Activated CD8-positive, alpha-beta T cell treated with anti-CD3 and anti-CD28 coated beads for 36 hours (primary cell): ENCODE results near the gene ECE1. TPM values are rescaled to one million over a fixed set of nuclear protein-coding genes. Genes with fewer than 3 reads are reported as not detected.
A peak's percentile ranks its signal among the peaks of the same experiment; 100 is the strongest.

Experiments used
- ATAC-seq: fragments of 200-7000 bp; cut with Tn5 transposase; one replicate; pipeline ENCODE4 v1.10.0; 2021; ENCODE audit warnings: mild to moderate bottlenecking, moderate library complexity
- CTCF ChIA-PET: fragments of 350-600 bp; sonication (Branson Sonifier 250); formaldehyde crosslinking; loops from one replicate; lab custom pipeline; 2021; ENCODE audit warnings: antibody characterized with exemption; lab: Charles Lee
- POLR2A ChIA-PET: fragments of 350-600 bp; sonication (Branson Sonifier 250); formaldehyde crosslinking; loops from one replicate; lab custom pipeline; 2021; ENCODE audit warnings: antibody characterized with exemption; lab: Charles Lee
- DNase-seq: peaks from one replicate; pipeline ENCODE4 v3.0.0-alpha.2; 2020
- H3K27ac Mint-ChIP-seq: one replicate; pipeline ENCODE4 v1.8.0; 2021; ENCODE audit warnings: mild to moderate bottlenecking, mixed read lengths
- H3K27me3 Mint-ChIP-seq: one replicate; pipeline ENCODE4 v1.8.0; 2021; ENCODE audit warnings: mixed read lengths
- H3K36me3 Mint-ChIP-seq: one replicate; pipeline ENCODE4 v1.8.0; 2021; ENCODE audit warnings: low read depth, mixed read lengths
- H3K4me1 Mint-ChIP-seq: one replicate; pipeline ENCODE4 v1.8.0; 2021; ENCODE audit warnings: low read depth, mixed read lengths
- H3K4me3 Mint-ChIP-seq: one replicate; pipeline ENCODE4 v1.8.0; 2021; ENCODE audit warnings: mild to moderate bottlenecking, moderate library complexity, mixed read lengths
- H3K9me3 Mint-ChIP-seq: one replicate; pipeline ENCODE4 v1.8.0; 2021; ENCODE audit warnings: mixed read lengths
- intact Hi-C: fragments of 100-400 bp; cut with micrococcal nuclease; formaldehyde crosslinking; loops from one replicate; pipeline ENCODE4 v1.10.0; 2022
- total RNA-seq, 2 experiments: library from RNA; stranded (reverse); gene quantifications; one replicate each; pipeline ENCODE4 v1.2.3, GENCODE V29; 2021
- TF ChIP-seq, protein P1 (sequence below): fragments of 200-600 bp; IDR thresholded peaks from one replicate; pipeline ENCODE4 v1.8.0; 2022; ENCODE audit warnings: antibody characterized with exemption, mild to moderate bottlenecking

Gene ECE1
- total RNA-seq, 2 experiments from 2014 or later, result 118 to 127 TPM

DNA sequence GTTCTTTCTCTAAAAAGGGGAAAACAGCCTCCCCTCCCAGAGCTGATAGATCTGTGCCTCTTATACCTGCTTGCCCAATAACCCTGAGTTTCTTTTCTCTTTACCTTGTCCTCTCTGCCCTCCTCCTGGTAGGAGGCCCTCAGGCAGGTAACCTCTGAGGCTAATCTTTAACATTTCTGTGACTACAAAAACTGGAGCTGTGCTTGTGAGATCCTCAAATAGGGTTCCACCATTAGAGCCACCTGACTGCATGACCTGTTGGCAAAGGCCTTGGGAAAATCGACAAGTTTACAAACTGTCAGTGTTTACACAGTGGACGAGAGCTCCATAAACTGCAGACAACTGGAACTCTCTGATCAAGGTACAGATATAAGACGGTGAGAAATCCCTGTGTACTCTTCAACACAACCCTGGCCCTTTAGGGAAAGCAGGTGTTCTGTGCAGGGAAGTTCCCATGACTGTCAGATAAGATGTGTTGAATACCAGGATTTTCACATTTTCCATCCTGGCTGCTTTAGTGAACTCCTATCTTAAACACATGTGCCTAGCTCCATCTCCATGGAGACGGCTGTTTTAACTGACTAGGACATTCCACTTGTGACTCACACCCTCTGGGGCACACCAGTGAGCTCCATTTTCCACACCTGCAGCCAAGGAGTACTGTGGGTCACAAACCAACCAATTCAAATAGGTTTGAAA, 38.3 kb downstream of the ECE1 start:
- DNase-seq (peak; percentile 45), ATAC-seq (peak; percentile 54)
- TF ChIP-seq, protein P1, sequence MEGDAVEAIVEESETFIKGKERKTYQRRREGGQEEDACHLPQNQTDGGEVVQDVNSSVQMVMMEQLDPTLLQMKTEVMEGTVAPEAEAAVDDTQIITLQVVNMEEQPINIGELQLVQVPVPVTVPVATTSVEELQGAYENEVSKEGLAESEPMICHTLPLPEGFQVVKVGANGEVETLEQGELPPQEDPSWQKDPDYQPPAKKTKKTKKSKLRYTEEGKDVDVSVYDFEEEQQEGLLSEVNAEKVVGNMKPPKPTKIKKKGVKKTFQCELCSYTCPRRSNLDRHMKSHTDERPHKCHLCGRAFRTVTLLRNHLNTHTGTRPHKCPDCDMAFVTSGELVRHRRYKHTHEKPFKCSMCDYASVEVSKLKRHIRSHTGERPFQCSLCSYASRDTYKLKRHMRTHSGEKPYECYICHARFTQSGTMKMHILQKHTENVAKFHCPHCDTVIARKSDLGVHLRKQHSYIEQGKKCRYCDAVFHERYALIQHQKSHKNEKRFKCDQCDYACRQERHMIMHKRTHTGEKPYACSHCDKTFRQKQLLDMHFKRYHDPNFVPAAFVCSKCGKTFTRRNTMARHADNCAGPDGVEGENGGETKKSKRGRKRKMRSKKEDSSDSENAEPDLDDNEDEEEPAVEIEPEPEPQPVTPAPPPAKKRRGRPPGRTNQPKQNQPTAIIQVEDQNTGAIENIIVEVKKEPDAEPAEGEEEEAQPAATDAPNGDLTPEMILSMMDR, result no peak
- Mint-ChIP-seq H3K27ac (peak overlapping the region; percentile 75), H3K9me3 (no peaks in the 10 kb centered on the region), H3K4me3 (no peak overlapping the region), H3K27me3 (no peaks in the 10 kb centered on the region), H3K4me1 (peaks cover 27% of the 10 kb centered on the region), H3K36me3 (peaks cover 57% of the 10 kb centered on the region)
- ChIA-PET POLR2A (interaction anchor here (1.2 to 1.8 kb wide), 2 partner anchors 12 to 93 kb away, joined by 3 to 6 read pairs; no protein-coding TSS in a partner anchor), CTCF (interaction anchor here (0.8 to 8.8 kb wide), 8 partner anchors 9 to 116 kb away, joined by 3 to 187 read pairs (median 3); no protein-coding TSS in a partner anchor)
- intact Hi-C loops, result no loop called here

DNA sequence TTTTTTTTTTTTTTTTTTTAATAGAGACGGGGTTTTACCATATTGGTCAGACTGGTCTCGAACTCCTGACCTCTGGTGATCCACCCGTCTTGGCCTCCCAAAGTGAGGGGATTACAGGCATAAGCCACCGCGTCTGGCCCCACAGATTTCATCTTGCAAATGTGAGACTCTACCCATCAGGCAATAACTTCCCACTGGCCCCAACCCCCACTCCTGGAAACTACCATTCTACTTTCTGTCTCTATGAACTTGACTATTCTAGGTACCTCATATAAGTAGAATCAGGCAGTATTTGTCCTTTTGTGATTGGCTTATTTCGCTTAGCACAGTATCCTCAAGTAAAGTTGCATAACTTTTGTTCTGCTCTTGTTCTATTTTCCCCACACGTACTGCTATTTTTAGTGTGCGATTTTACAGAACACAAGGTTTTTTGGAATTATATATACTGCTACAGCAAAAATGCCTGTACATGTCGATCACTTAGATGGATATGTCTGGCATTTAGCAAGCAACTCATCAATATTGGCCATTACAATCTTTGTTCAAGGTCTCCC, 40.2 kb downstream of the ECE1 start:
- Mint-ChIP-seq H3K27ac (peak overlapping the region; percentile 63), H3K4me3 (no peak overlapping the region), H3K27me3 (no peaks in the 10 kb centered on the region), H3K4me1 (peaks cover 13% of the 10 kb centered on the region), H3K36me3 (peaks cover 52% of the 10 kb centered on the region), H3K9me3 (no peaks in the 10 kb centered on the region)
- ChIA-PET CTCF (interaction anchor here (1.2 to 4.1 kb wide), 3 partner anchors 18 to 119 kb away, joined by 3 to 15 read pairs (median 13); no protein-coding TSS in a partner anchor), POLR2A (interaction anchor here (0.7 to 1.5 kb wide), 2 partner anchors 12 to 95 kb away, joined by 3 to 4 read pairs; no protein-coding TSS in a partner anchor)
- TF ChIP-seq, protein P1, result no peak
- intact Hi-C loops, result no loop called here
- no peak for DNase-seq
- no peak for ATAC-seq

DNA sequence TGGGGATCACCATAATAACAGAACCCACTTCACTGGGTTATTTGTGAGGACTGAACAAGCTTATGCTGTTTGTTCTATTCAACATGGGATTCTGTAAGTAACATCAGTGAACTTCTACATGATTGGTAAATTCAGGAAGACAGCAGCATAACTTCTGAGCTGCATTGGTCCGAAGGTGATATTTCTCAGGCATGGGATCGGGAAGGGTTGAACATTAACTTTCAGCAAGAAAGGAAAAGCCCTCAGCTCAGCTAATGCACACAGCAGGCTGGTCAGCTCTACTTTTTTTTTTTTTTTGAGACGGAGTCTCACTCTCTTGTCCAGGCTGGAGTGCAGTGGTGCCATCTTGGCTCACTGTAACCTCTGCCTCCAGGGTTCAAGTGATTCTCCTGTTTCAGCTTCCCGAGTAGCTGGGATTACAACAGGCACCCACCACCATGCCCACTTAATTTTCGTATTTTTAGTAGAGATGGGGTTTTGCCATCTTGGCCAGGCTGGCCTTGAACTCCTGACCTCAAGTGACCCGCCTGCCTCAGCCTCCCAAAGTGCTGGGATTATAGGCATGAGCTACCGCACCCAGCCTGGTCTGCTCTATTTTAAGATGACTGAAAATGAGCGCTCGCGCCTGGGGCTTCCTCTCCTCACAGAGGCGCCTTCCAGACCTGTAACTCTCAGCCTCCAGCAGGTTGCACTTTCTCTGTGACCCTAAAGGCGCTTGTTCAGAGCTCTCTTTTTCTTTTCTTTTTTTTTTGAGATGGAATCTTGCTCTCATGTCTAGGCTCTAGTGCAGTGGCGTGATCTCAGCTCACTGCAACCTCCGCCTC, 42.2 kb downstream of the ECE1 start:
- Mint-ChIP-seq H3K36me3 (peaks cover 55% of the 10 kb centered on the region), H3K27ac (no peak overlapping the region), H3K27me3 (no peaks in the 10 kb centered on the region), H3K4me3 (no peak overlapping the region), H3K4me1 (peaks cover 13% of the 10 kb centered on the region), H3K9me3 (no peaks in the 10 kb centered on the region)
- POLR2A ChIA-PET, result interaction anchor here (1.5 to 2.1 kb wide), 3 partner anchors 7 to 14 kb away, joined by 4 to 6 read pairs (median 4); no protein-coding TSS in a partner anchor
- DNase-seq (no peak), ATAC-seq (no peak)
- CTCF ChIA-PET, result interaction anchor here (1.0 to 4.5 kb wide), 7 partner anchors 13 to 121 kb away, joined by 3 to 32 read pairs (median 8); no protein-coding TSS in a partner anchor
- TF ChIP-seq, protein P1, result no peak
- intact Hi-C loops, result no loop called here

DNA sequence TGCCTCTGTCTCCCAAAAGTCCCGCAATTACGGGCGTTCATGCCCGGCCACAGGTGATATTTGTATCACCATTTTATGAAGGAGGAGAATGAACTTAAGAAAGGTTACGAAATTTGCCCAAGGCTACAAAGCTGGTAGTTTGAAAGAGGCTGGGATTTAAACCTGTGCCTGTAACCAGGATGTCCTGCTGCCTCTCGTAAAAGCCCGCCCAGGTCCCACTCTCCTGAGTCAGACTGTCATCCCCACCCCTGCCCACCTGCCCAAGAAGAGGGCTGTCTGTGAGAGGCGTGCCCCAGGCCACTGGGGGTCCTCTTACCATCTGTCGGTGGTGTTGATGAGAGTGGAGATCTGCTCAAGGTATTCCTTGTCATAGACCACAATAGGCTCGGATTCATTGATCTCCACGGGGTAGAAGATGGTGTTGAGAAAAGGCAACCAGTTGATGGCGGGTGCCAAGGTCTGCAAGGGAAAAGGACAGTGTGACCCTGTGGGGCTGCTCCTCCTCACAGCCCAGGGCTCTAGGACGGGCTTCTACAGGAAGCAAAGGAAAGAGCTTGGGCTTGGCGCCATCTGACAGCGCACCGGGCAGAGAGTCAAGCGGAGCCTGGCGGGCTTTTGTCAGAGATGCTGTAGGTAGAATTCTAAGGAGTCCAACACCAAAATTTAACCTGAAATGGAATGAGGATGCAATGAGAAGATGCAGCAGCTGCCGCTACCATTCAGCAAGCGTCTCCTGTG, 43.2 kb downstream of the ECE1 start:
- H3K27ac Mint-ChIP-seq, result no peak overlapping the region
- ATAC-seq (no peak), DNase-seq (no peak)
- CTCF ChIA-PET, result interaction anchor here (1.1 to 4.5 kb wide), 6 partner anchors 12 to 122 kb away, joined by 3 to 32 read pairs (median 10); no protein-coding TSS in a partner anchor
- peaks cover 49% of the 10 kb centered on the region for H3K36me3 Mint-ChIP-seq
- no peaks in the 10 kb centered on the region for H3K27me3 Mint-ChIP-seq
- H3K9me3 Mint-ChIP-seq, result no peaks in the 10 kb centered on the region
- peaks cover 6% of the 10 kb centered on the region for H3K4me1 Mint-ChIP-seq
- TF ChIP-seq, protein P1, result no peak
- POLR2A ChIA-PET, result interaction anchor here (1.6 to 2.1 kb wide), 2 partner anchors 8 to 11 kb away, joined by 4 to 6 read pairs; no protein-coding TSS in a partner anchor
- no peak overlapping the region for H3K4me3 Mint-ChIP-seq
- intact Hi-C loops, result no loop called here
